Ecto neural progenitor cell (in vitro differentiated cells): ENCODE measurements around the gene COL25A1.

Experiments used
- DNase-seq: peaks from one replicate; pipeline ENCODE4 v3.0.0-alpha.2; 2018; ENCODE audit warnings: low spot score

The COL25A1 gene

GRCh38 chr4:108861334-108861733, 441.1 kb downstream of the COL25A1 start:
- DNase-seq, result no peak

GRCh38 chr4:108854786-108855185, 447.7 kb downstream of the COL25A1 start:
- DNase-seq, result no peak

- DNase-seq, result no peak
Measured at GRCh38 chr4:108852691-108853090, 449.8 kb downstream of the COL25A1 start.

GRCh38 chr4:108851366-108851765, 451.1 kb downstream of the COL25A1 start:
- no peak for DNase-seq

GRCh38 chr4:108850219-108850649, 452.2 kb downstream of the COL25A1 start:
- DNase-seq, result no peak

DNA sequence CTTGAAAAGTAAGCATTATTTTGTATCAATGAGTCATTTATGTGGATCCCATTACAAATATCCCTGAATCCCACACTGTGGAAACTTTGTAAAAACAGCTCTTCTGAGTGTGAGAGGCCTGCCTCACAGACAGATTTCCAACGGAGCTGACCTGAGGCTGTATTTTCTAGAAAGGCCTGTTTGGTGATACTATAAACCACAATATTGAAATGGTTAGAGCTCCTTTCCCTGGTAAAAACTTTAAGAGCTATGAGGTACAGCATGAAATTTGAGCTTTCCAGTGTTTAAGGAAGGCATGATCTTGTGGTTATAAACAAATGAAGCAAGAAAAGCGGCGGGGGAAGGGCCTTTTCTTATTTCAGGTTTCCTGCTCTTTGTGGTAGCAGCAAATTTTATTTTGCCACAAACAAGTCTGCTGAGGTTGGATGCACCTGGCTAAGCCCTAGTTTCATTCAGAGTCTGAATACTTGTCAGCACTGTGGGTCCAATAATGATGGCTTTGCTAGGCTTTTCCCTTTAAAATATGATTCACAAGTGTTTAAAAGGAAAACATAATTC, 452.8 kb downstream of the COL25A1 start:
- no peak for DNase-seq

GRCh38 chr4:108846568-108846967, 455.9 kb downstream of the COL25A1 start:
- no peak for DNase-seq

DNA sequence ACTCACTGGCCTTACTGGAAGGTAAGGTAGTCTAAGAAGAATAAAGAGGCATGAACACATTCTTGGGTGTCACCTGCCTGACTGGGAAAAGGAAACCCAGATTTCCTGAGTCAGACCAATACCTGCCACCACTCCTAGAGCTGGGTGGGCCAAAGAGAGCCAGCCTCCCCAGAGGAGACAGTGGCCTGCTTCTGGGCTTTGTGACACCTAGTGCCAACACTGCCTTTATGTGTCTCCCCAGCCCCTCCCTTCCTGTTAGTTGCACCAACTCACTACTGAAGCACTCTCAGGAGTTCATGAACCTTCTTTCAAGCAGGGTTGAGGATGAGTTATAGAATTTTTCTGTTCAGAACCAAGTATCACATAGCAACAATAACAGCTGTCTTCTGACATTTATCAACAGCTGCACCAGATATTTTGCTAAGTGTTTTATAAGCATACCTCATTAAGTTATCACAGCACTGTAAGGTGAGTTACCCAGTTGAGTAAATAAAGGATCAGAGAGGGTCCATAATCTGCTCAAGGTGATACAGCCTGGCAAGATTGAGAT, 462.0 kb downstream of the COL25A1 start:
- DNase-seq, result no peak

DNA sequence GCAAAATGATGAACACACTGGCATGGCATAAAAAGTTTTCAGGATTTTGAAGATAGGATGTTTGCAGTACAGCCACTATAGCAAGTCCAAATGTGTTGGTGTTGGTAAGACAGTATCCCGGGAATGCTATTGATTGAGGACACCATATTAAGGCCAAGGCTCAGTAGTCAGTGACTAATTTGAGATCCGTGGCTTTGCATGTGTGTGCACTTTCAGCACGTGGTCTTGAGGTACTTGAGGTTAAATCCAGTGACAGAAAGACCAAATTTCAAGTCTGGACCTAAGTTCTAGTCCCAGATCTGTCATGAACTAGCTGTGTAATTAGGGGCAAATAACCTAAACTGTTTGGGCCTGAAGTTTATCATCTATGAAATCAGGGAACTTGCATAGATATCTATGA, 463.1 kb downstream of the COL25A1 start:
- DNase-seq, result no peak

- DNase-seq, result no peak
Measured at GRCh38 chr4:108838451-108838850, 464.0 kb downstream of the COL25A1 start.

- no peak for DNase-seq
Measured at GRCh38 chr4:108834835-108835384, 467.5 kb downstream of the COL25A1 start.

DNA sequence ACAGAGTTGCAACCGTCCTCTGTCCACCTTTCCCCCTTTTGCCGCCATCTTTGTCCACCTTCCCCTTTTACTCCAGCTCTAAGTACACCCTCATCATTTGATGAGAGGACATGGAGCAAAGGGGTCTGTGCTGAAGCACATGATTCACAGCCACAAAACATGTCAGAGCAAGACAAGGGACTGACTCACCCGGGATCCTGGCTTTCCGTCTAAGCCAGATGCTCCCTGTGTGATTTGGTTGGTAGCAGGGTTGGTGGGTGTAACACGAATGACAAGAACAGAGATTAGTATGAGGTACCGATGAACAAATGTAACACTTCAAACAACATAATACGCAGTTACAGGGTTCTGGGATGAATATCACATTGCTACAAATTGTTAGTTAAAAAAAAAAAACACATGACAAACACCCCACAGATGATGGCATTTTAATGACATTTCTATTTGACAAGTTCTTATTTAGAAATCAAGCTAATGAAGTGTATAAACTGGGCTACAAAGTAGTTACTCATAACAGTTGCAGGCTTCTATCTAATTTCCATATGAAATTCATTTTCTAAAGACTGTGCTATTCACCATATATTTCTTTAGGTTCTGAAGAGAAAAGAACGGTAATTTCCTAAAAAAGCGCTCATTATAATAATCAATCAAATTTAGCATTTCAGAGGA, 468.2 kb downstream of the COL25A1 start:
- DNase-seq, result no peak

DNA sequence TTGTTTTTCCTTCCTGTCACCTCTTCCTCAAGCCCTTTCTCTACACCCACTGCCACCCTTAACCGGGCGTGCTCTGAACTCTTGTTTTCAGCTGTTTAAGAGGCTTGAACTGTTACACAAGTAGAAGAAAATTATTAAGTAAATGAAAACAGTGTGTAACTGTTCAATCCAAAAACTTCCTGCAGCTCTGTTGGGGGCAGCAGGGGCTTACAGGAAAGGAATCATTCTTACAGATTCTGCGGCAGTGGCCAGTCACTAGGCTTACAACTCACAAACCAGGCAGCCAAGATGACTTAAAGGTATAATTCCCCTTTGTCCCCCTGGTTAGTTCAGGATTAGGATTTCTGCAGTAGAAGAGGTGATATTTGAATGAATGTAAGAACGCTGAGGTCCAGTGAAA, 469.4 kb downstream of the COL25A1 start:
- DNase-seq, result no peak

DNA sequence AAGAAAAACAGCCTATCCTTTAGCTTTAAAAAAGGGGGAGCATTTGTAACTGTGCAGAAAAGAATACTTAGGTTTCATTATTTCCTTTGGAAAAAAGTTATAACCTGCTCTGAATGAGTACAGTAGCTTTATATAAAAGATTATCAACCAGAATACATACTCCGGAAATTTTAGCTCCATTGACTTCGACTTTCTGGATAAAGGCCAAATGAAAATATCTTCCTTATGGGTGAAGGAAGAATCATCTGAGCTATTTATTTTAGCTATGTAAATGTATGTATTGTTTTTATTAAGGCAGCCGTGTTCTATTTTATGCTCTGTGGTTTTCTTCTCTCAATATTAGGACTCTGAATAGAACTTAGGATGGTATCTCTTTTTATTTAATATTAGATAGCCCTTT, 470.6 kb downstream of the COL25A1 start:
- no peak for DNase-seq

DNA sequence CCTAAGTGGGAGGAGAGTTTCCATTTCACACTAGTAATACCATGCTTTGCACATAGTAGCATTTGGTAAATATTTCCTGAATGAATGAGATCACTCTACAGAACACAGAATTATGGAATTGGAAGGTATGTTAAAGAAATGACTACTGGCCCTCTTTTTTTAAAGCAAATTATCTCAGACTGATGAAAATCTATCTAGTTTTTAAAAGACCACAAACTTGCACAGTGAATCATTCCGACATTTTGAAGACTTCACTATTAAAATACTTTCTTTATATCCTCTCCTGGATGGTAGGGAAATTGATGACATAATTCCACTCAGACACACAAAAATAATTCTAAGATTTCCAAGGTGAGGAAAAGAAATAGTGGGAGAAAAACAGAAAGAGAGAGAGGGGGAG, 471.2 kb downstream of the COL25A1 start:
- no peak for DNase-seq

DNA sequence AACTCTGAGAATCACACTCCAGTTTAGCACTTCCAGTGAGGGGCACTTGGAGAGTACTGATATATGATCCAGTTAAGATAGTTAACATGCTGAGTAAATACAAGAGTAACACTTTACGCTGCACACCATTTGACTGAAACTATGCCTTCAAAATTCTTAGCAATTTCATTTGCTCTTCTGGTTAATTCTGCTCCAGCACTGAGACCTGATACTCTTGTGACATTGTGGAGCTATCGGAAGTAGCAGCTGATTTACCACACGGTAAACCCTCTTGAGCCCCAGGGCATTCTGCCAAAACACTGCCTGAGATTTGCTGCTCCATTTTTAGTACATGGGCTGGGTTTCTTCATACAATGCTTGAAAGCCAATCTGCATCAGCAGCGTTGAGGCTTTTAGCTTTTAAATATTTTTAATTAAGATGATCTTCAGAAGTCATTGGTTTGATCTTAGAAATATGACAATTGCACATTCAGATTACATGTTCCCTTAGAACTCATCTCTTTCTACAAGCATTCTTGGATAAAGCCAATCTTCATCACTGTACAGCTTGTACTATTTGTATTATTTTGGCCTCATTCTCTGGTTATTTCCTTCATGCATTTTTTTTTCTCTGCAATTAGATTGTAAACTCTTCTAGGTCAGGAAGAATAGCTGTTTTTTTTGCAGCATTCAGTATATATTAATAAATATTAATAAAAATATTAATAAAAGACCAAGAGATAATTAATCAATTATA, 471.8 kb downstream of the COL25A1 start:
- DNase-seq, result no peak

DNA sequence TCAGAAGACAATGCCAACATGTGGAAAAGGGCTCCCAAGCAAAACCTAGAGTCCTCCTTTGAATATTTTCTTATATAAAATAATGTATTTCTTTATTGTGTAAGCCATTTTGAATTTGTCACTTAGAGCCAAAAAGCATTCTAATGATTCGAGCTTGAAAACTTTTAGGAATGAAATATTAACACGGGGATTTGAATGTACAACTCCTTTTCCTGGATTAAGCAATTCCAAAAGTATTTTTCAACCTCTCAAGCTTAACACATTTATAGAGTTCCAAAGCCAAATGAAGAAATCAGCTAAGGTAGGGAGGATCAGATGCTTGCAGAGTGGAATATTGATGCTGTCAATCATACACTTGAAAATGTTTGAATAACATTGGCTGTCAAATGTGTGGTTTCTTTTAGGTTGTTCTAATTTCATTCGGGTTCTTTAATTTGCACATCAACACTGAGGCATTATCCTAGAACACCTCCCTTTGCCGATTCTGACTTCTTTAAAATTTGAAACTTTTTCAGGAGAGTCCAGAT, 472.4 kb downstream of the COL25A1 start:
- DNase-seq, result no peak

DNA sequence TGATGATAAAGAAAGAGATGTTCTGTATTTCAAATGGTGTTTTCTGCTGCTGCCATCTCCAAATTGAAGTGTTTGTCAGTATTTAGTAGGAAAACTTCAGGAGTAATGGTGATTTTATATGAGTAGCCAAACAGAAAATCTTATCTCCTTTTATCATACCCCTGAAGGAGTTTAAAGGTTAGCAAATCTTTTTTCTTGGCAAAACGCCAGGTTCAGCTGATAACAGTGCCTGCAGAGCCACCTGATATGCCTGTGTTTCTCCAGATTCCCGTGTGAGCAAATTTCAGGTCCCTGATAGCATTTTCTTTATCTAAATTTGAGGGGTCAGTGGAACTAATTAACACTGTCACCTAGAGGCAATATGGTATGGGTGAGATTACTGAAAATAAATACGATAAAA, 473.8 kb downstream of the COL25A1 start:
- DNase-seq, result no peak

DNA sequence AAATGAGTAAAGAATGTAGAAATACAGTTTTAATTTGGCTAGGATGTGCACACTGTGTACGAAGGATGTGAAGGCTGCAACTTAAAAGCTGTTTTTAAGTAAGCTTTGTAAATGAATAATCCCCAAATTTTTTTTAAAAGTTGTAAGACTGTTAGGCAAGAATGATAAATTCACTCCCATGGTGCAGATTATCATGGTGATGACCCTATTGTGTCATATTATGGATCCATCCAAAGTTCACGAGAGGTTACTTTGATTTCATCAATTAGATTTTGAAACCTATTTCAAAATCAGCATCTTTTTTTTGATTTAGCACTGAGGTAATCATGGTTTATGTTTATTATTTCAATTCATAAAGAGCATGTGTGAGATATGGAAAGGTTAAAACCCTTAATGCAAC, 476.7 kb downstream of the COL25A1 start:
- DNase-seq, result no peak

DNA sequence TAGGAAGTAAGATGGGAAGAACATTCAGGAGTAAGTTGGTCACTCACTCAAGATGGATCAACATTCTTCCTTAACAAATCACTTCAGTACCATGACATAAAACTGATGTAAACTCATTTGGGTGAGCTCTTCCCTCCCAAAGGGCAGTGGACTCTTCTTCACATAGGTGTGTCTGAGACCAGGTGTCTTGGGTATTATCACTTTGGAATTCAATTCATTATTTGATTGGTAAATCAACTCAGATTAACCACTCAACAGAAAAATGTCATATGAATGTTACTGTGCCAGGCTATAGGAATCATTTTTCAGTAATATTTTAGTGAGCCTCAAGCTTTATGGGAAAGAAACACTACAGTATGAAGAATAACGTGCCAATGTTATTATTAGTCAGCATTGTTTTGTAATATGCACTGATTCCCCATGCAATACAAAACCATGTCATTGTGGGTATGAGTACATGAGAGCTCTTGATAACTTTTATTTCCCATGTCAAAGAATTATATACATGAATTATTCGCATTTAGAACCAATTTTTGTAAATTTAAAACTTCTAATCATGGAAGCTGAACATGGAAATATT, 481.0 kb downstream of the COL25A1 start:
- no peak for DNase-seq

DNA sequence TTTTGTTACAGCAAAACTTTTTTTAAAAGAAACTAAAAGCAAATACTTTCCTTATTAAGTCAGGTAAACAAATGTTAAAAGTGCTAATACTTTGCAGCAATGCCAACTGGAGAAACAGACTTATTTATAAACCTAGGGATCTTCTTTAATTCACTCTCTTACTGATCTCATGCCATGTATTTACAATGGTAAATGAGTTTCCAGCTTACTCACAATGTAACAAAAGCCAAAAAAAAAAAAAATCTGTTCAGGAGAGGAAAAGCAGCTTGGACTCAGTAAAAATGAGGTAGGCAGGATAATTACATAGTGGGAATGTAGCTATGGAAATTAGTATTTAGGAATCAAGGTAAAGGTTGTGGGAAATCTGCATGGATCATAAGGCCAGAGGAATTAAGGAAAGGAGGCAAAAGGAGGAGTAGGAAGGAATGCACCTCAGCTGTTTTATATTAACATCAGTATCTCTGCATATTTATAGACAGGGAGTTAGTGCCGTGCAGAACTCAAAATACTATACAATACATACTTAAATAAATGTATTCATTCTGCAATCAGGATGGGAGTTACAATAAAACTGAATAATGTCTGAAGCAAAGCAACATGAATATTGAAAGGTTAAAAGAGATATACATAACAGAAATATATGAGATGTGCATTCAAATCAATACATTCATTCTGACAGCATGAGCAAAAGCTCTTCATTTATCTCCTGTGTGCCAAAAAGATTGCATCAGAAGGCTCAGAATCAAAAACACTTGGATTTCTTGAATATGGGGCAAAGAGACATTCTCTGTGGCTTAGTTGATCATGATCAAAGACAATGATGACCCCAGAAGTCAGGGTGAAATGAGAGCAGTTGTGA, 481.7 kb downstream of the COL25A1 start:
- no peak for DNase-seq
